GM12892 (cell line): ENCODE measurements around the gene HDAC8.

Experiments used
- POLR2A ChIP-seq: IDR thresholded peaks from 2 replicates; pipeline ENCODE4 v1.6.1; 2011; ENCODE audit warnings: low read depth, low read length, control low read depth
- POLR2AphosphoS5 ChIP-seq: IDR thresholded peaks from 2 replicates; pipeline ENCODE4 v1.6.1; 2011; ENCODE audit warnings: low read depth, low read length, control low read depth
- TAF1 ChIP-seq: IDR thresholded peaks from 2 replicates; pipeline ENCODE4 v1.6.1; 2011; ENCODE audit warnings: low read depth, mild to moderate bottlenecking, control low read depth, low read length, borderline replicate concordance

DNA sequence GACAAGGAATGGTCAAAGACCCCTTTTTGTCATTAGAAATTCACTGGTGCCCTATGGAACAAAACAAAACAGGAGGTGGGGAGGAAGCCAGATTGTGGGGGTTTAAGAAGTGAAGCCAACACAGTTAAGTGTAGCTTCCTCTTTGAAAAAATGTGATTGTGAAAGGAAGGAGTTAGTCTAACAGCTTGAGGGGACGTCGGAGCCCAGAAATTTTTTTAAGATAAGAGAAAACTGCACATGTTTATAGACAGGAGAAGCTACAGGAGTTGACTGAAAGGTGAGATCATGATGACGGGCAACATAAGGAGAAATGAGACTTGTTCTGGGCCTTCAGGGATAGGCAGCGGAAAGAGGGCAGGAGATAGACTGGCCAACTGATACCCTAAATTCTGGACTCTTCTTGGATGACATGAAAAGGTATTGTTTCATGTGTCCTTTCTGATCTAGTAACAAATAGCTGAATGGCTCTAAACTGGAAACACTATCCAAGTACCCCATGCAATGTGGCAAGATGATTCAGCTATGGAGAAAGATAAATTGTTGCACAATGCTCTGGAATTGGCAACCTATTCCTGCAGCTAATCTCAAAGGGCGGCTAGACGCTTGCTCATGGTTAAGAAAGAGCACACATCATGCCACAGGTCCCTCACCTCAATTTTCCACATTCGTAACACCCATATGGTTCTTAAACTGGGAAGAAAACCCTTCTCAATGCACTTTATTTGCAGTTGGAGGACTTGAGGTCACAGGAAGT, 3.7 kb upstream of the HDAC8 start:
- TF ChIP-seq POLR2A (no peak), POLR2AphosphoS5 (no peak), TAF1 (no peak)
